GM23338 (cell line): ENCODE data around the gene SUSD2. TPM values are rescaled to one million over a fixed set of nuclear protein-coding genes. Genes with fewer than 3 reads are reported as not detected.

Experiments used
- ATAC-seq: fragments of 200-7000 bp; cut with Tn5 transposase; 3 replicates; pipeline ENCODE4 v1.9.1; 2020
- DNase-seq: peaks from one replicate; pipeline ENCODE4 v3.0.0-alpha.2; 2015; ENCODE audit warnings: low spot score
- H2AFZ ChIP-seq: fragments of 200-600 bp; sonication (generic); 2 replicates; pipeline ENCODE4 v1.8.0; 2016; ENCODE audit warnings: antibody characterized with exemption, mild to moderate bottlenecking, moderate library complexity
- H3F3A ChIP-seq: fragments of 200-600 bp; sonication (generic); replicated peaks from 2 replicates; pipeline ENCODE4 v1.8.0; 2017; ENCODE audit warnings: antibody characterized with exemption, mixed run types, low read depth
- H3K27ac ChIP-seq: fragments of 200-600 bp; sonication (generic); 2 replicates; pipeline ENCODE4 v1.6.1; 2016; ENCODE audit warnings: low read depth
- H3K27me3 ChIP-seq: fragments of 200-600 bp; sonication (generic); 2 replicates; pipeline ENCODE4 v1.8.0; 2016; ENCODE audit warnings: mild to moderate bottlenecking, mixed run types, moderate library complexity; ENCODE audit not compliant: insufficient read depth
- H3K36me3 ChIP-seq: fragments of 200-600 bp; sonication (generic); 2 replicates; pipeline ENCODE4 v1.8.0; 2016; ENCODE audit warnings: mild to moderate bottlenecking; ENCODE audit not compliant: insufficient read depth
- H3K4me1 ChIP-seq: fragments of 200-600 bp; sonication (generic); 2 replicates; pipeline ENCODE4 v1.8.0; 2016; ENCODE audit warnings: mild to moderate bottlenecking, moderate library complexity; ENCODE audit not compliant: insufficient read depth
- H3K4me2 ChIP-seq: fragments of 200-600 bp; sonication (generic); 2 replicates; pipeline ENCODE4 v1.7.1; 2017; ENCODE audit warnings: mixed run types
- H3K4me3 ChIP-seq: fragments of 200-600 bp; sonication (generic); 2 replicates; pipeline ENCODE4 v1.6.1; 2016; ENCODE audit warnings: mixed run types
- H3K79me2 ChIP-seq: fragments of 200-600 bp; sonication (generic); replicated peaks from 2 replicates; pipeline ENCODE4 v1.8.0; 2017; ENCODE audit warnings: mild to moderate bottlenecking; ENCODE audit not compliant: insufficient read depth
- H3K9me2 ChIP-seq: fragments of 200-600 bp; sonication (generic); 2 replicates; pipeline ENCODE4 v1.8.0; 2017; ENCODE audit not compliant: insufficient read depth
- H4K20me1 ChIP-seq: fragments of 200-600 bp; sonication (generic); replicated peaks from 2 replicates; pipeline ENCODE4 v1.8.0; 2017; ENCODE audit warnings: mild to moderate bottlenecking; ENCODE audit not compliant: insufficient read depth
- H3K27ac Mint-ChIP-seq: 2 replicates; pipeline ENCODE4 v1.8.0; 2020; ENCODE audit warnings: inconsistent platforms, mild to moderate bottlenecking, moderate library complexity, mixed read lengths
- H3K27me3 Mint-ChIP-seq: 3 replicates; pipeline ENCODE4 v1.8.0; 2022; ENCODE audit warnings: low read depth, mild to moderate bottlenecking, moderate library complexity, mixed read lengths, inconsistent platforms; ENCODE audit not compliant: insufficient read depth, poor library complexity
- H3K36me3 Mint-ChIP-seq: 3 replicates; pipeline ENCODE4 v1.8.0; 2021; ENCODE audit warnings: low read depth, mild to moderate bottlenecking, inconsistent platforms, moderate library complexity, mixed read lengths
- H3K4me1 Mint-ChIP-seq: 3 replicates; pipeline ENCODE4 v1.8.0; 2020; ENCODE audit warnings: mild to moderate bottlenecking, inconsistent platforms, mixed read lengths
- H3K4me3 Mint-ChIP-seq: 3 replicates; pipeline ENCODE4 v1.8.0; 2021; ENCODE audit warnings: moderate library complexity, mild to moderate bottlenecking, inconsistent platforms, mixed read lengths
- H3K9me3 Mint-ChIP-seq: 3 replicates; pipeline ENCODE4 v1.8.0; 2020; ENCODE audit warnings: moderate library complexity, mild to moderate bottlenecking, inconsistent platforms, mixed read lengths
- CREB1 ChIP-seq: fragments of 250-450 bp; sonication (Bioruptor Pico); IDR thresholded peaks from 2 replicates; pipeline ENCODE4 v1.5.0; 2020; ENCODE audit warnings: low read depth, mild to moderate bottlenecking, moderate library complexity
- EZH2phosphoT487 ChIP-seq: fragments of 200-600 bp; sonication (generic); IDR thresholded peaks from one replicate; pipeline ENCODE4 v1.8.1; 2018; ENCODE audit warnings: antibody characterized with exemption; ENCODE audit not compliant: unreplicated experiment
- POLR2AphosphoS5 ChIP-seq: IDR thresholded peaks from 2 replicates; pipeline ENCODE4 v1.6.1; 2016; ENCODE audit warnings: antibody characterized with exemption, low read depth
- REST ChIP-seq: IDR thresholded peaks from one replicate; pipeline ENCODE4 v1.6.1; 2018; ENCODE audit warnings: antibody characterized with exemption; ENCODE audit not compliant: unreplicated experiment
- ZNF462 ChIP-seq: fragments of 250-450 bp; sonication (Bioruptor Pico); IDR thresholded peaks from 2 replicates; pipeline ENCODE4 v1.5.0; 2020; ENCODE audit warnings: mild to moderate bottlenecking, moderate library complexity
- polyA plus RNA-seq: library from polyadenylated mRNA; unstranded; fragments of >200 nt; fragmentation: Nextera tagmentation; extraction: Ambion mirVana; gene quantifications from 2 replicates; pipeline ENCODE4 v1.2.1, GENCODE V29; 2016
- total RNA-seq: library from RNA; depleted of rRNA; stranded (reverse); fragments of >200 nt; shearing (Covaris generic); gene quantifications from 2 replicates; pipeline ENCODE4 v1.2.3, GENCODE V29; 2014

Gene SUSD2
- total and polyA plus RNA-seq, 2 experiments from 2014 or later, result 0.74 to 2.1 TPM

- no peak for TF ChIP-seq ZNF462 (CRISPR knock-in tag)
These were observed 14.5 kb upstream of the SUSD2 start (continued) for GRCh38 chr22:24166811-24167210.

GRCh38 chr22:24169439-24170058 is 11.7 kb upstream of the SUSD2 start:
- no peak overlapping the region for H3K27ac ChIP-seq
- no peaks in the 10 kb centered on the region for H3K79me2 ChIP-seq
- no peaks in the 10 kb centered on the region for H4K20me1 ChIP-seq
- no peaks in the 10 kb centered on the region for H3K9me2 ChIP-seq
- H2AFZ ChIP-seq, result no peak overlapping the region
- ATAC-seq (no peak), DNase-seq (no peak)
- H3K4me2 ChIP-seq, result no peak overlapping the region
- H3K4me3 ChIP-seq, result no peak overlapping the region
- 0 out of 2 replicates have a peak, but pooled peaks cover 3% of the 10 kb centered on the region for H3K36me3 ChIP-seq
- Mint-ChIP-seq H3K4me1 (no peaks in the 10 kb centered on the region), H3K36me3 (peaks cover 6% of the 10 kb centered on the region), H3K27ac (peak overlapping the region; percentile 65; the same call in 1 of the 2 replicates), H3K4me3 (no peak overlapping the region), H3K27me3 (peaks cover 1% of the 10 kb centered on the region), H3K9me3 (no peaks in the 10 kb centered on the region)
- no peaks in the 10 kb centered on the region for H3K27me3 ChIP-seq
- TF ChIP-seq EZH2phosphoT487, result no peak
- no peak for TF ChIP-seq POLR2AphosphoS5
- no peak for TF ChIP-seq REST
- no peak for TF ChIP-seq CREB1
- no peaks in the 10 kb centered on the region for H3F3A ChIP-seq
- H3K4me1 ChIP-seq, result no peaks in the 10 kb centered on the region
